Frontal cortex (tissue), 4 donors: Measurements from ENCODE around the gene KCNG1. TPM values are rescaled to one million over a fixed set of nuclear protein-coding genes. Genes with fewer than 3 reads are reported as not detected.
"Not testable (repeated sequence)": the region's sequence is repeated elsewhere in the genome, so short reads cannot be mapped to it uniquely, and the experiment has no call there.

Experiments used
- DNase-seq, 2 donors: peaks; one replicate each; pipeline ENCODE4 v3.0.0; 2012; ENCODE audit warnings: low spot score in 2 of 2
- FAIRE-seq: peaks from 2 replicates; lab custom pipeline; 2012; peaks lifted over from hg19 to GRCh38; lab: Jason Lieb, UNC
- total RNA-seq: library from RNA; depleted of rRNA; stranded (reverse); fragments of >200 nt; gene quantifications from one replicate; pipeline ENCODE4 v1.2.3, GENCODE V29; 2014
- donor health status: control.
- donor health status: control.
- donor health status: control.

KCNG1 gene
- total RNA-seq, 1 donor from 2014 or later, result 22.4 TPM

DNA sequence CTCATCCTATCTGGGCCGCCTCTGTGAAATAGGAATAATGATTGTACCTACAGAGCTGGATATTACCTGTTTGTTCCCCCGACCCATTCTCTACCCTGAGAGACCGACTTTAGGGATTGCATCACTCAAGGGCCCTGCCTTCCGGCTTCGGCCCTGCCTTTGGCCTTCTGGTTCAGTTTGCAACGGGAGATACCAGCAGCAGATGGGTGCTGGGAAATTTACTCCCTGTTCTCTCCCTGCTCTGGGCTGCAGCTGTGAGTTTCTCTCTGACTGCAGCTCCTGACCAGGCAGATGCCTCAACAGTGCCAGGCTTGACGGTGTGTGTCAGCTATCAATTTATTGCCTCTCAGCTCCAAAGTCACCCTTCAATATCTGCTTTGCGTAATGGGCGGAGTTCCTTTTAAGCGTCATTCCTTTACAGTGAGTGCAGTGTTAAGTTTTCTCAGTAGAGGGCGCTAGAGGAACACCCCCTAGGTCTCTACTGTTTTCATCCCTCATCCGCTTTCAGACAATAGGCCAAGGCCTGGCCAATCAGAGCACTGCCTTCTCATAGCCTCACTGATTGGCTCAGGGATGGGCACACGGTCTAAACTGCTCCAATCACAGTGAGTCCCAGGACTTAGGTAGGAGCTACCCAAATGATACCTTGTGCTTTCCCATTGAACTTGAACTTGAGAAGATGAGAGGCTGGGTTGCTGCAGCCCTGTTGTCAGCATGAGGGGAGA lies 30.0 kb downstream of the KCNG1 start:
- no peak for DNase-seq

DNA sequence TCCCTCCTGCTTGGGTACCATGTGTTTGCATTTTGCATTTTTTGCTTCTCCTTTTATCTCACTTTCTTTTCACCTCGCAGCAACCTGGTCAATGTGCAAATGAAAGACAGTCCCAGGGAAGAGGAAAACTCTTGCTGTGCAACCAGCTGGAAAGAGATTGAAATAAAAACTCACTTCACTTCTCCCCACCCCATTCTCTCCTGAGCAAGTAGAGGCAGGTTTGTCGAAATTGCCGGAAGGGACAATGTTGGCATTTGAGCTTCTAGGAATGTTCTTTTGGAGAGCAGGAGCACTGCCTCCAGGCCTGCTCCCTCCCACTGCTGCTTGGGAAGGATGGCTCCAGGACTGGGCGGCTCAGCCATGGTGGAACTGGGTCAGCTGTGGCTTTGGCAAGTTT lies 30.6 kb downstream of the KCNG1 start:
- DNase-seq (no peak), FAIRE-seq (no peak)

More for the DNA sequence above, 30.0 kb downstream of the KCNG1 start:
- no peak for FAIRE-seq

DNA sequence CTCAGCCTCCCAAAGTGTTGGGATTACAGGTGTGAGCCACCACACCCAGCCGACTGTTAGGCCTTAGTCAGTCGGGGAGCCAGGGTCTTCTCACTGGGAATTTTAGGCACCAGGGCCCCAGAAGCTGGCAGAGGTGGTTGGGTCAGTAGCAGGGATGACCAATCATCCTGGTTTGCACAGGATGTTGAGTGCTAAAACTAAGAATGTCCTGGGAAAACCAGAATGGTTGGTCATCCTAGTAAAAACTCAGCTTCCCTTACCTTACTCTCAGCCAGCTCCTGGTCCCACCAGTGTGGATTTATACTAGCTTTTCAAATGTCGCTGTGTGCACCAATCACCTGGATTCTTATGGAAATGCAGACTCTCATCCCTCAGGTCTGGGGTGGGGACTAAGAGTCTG lies 31.8 kb downstream of the KCNG1 start:
- FAIRE-seq (no peak), DNase-seq (no peak)

DNA sequence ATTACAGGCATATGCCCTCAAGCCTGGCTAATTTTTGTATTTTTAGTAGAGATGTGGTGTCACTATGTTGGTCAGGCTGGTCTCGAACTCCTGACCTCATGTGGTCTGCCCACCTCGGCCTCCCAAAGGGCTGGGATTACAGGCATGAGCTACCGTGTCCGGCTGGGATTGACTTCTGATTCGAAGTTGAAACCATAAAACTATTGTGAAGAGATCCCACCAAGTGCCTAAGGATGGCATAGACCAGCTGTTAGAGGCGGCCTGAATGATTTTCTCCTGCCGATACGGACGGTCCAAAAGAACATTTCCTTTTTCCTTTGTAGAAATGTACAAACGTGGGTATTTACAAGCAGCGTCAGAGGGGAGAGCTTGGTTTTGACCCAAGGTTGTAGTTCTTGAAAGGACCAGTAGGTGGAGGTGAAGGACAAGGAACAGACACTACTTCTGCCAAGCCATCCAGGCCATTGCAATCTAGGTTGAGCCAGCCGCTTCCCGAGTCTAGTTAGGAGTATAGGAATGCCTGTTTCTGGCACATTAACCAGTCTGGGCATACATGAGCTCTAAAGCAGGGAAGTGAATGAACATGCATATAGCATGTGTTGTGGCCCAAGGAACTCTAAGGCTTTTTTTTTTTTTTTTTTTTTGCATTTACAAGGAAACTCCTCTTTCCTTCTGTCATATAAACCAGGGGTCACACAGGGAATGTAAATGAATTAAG lies 35.3 kb downstream of the KCNG1 start:
- DNase-seq (peak; percentile 51 to 74), FAIRE-seq (no peak)

DNA sequence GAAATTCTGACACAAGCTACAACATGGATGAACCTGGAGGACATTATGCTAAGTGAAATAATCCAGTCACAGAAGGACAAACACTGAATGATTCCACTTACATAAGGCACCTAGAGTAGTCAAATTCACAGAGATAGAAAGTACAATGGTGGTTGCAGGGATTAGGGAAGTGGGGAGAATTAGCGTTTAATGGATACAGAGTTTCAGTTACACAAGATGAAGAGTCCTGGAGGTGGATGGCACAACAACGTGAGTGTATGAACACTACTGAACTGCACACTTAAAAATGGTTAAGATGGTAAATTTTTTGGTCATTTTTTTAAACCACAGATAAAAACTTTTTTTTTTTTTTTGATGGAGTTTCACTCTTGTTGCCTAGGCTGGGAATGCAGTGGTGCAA lies 39.6 kb downstream of the KCNG1 start:
- no peak for DNase-seq
- FAIRE-seq, result no peak

DNA sequence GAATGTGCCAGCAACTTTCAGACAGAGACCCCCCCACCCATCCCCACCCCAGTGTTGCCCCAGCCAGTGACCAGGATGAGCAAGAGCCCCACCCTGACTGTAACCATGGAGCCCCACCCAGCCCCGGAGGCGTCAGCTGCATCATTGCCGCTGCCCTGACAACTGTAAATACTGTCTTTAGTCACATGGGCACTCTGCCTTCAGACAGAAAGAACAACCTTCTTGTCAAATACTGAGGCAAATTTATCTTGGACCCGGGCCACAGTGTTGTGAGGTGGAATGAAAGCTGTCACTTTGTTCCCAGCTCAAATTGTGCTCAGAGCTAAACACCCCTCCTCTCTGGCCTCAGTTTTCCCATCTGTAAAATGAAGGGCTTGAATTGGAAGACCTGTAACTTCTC lies 40.5 kb downstream of the KCNG1 start:
- no peak for FAIRE-seq
- no peak for DNase-seq

DNA sequence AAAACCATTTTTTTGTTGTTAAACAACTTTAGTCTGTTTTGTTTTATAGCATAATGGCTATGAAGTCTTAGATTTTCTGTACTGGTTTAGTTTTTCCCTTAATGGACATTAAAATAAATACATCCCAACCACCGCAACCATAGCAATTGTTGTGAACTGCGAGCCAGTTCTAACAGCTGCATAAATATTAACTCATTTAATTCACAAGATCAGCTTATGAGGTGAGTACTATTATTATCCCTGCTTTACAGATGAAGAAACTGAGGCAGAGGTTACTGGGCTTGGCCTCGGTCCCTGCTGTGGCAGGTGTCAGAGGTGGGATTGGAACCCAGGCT lies 41.2 kb downstream of the KCNG1 start:
- DNase-seq (no peak), FAIRE-seq (no peak)

DNA sequence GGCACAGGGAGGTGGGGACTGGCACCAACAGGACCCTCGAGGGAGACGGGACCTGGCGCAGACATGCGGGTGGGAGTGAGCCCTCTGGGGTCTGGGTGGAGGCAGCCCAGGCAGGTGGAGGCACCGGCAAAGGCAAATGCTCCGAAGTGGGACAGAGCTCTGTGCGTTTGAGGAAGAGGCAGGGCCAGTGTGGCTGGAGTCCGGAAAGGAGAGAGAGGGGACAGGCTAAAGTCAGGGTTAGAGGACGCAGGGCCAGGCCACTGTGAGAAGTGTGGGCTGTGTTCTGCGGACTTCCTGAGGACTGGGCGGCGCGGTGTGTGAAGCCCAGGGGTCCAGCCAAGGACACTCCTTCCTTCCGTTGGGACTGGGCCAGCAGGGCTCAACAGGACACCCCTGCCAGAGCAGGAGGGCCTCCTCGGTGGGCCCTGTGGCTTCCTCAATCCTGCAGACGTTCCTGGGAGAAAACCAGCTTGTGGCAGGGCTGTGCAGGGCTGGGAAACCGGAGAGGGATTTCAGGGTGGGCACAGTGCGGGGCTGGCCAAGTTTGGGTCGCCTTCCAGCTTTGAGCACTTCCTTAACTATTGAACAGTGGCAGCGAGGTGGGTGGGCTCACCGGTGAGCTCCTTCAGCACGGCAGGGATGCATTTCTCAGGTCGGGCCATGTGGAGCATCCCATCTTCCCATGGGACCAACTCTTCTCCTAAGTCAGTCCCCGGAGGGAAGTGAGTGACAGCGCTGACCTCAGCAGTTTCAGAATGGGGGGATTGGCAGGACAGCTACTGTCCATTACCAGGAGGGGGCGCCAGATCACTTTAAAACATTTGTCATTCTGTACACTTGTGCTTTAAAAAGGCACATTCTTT lies 41.8 kb downstream of the KCNG1 start:
- FAIRE-seq (no peak), DNase-seq (peak in 1 of 2 donors; percentile 68)

DNA sequence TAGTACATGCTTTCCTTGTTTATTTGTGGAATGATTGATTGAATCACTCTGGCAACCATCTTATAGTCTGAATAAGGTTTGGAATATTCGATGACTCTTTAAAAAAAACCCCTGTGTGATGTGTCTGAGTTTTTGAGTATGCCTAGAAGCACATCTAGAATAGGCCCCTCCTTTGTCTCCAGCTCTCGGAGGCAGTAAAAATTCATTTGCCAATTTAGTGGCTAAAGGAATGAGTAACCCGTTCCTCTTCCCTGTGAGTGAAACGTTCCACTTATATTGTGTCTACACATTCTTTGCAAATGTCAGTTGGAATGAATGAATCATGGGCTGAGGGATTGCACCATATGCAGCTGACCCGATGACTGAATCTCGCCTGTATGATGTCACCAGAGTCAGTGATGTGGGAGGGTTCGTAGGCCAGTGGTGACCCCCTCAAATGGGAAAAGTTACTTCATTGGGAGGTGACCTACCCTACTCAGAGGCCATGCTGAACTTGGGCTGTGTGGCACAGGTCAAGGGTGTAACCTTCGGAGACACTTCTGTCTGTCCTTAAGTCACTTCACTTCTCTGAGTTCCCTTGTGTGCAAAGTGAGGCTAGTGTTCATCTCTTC lies 42.7 kb downstream of the KCNG1 start:
- DNase-seq (no peak), FAIRE-seq (no peak)

DNA sequence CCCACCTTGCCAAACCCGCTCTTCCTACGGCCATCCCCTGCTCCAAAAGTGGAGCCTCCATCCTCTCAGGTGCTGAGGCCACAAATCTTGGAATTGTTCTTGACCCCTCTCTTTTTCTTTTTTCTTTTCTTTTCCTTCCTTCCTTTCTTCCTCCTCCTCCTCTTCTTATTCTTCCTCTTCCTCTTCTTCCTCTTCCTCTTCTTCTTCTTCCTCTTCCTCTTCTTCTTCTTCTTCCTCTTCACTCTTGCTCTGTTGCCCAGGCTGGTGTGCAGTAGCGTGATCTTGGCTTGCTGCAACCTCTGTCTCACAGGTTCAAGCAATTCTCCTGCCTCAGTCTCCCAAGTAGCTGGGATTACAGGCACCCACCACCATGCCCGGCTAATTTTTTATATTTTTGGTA lies 44.4 kb downstream of the KCNG1 start:
- not testable (repeated sequence) for FAIRE-seq, DNase-seq

DNA sequence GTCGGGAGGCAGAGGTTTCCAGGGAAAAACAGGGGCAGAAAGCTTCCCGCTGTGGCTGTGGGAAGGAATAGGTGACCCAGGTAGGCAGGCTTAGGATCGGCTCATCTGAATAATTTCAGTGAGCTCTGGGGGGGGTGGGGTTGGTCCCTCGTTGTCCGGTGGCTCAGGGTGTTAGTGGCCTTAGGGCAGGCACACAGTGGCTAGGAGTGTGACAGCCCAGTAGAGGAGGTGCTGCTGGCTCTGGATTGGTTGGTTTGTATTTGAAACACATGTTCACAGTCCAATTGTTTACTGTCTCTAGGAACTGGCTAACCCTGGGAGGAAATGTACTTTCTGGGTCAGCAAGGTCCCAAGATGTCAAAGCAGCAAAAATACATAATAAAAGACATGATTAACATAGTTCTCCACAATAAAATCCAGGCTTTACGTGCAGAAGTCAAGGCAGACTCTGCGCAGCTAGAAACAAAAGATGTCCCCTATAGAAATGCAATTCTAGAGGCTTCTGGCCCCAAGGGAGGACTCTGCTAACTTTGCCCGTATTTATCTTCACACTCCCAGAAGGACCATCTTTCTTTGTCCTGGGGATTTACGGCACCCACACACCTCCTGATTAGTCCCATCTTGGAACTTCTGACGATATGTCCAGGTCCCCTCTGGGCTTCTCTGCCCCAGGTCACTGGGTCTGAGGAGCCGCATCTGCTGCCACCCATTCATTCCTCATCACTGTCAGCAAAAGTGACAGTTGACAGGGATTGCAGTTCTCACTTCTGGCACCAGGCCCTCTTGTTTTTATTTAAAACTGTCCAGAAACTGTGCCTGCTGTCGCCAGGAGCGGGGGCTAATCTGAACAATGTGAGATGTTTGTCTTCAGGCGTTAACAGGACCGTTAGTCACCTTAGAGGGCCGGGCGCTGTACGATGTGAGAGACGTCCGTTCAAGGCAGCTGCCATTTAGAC lies 45.6 kb downstream of the KCNG1 start:
- DNase-seq, result no peak
- FAIRE-seq, result no peak

DNA sequence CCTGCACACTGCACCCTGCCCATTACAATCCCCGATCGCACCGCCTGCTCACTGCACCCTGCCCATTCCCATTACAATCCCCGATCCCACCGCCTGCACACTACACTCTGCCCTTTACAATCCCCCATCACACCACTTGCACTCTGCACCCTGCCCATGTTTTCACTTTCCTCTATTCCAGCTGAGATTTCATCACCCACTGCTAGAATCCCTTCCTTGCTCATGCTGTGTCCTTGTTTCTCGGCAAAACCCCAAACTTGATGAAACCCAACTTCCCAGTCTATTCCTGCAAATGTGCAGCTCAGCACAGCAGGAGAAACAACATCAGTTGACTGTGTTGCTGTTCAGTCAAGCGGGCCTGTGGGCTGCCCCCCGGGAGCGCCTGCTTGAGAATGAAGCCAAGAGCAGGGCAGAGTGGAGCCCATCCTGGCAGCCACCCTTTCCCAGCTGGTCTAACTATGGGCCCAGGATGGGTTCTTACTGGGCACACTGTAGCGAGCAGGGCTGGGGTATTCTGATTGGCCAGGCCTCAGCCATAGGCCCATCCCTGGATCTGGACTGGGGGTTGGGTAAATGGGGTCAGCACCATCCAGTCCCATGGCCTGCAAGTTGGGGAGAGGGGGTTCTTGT lies 47.1 kb downstream of the KCNG1 start:
- DNase-seq, result no peak
- no peak for FAIRE-seq

DNA sequence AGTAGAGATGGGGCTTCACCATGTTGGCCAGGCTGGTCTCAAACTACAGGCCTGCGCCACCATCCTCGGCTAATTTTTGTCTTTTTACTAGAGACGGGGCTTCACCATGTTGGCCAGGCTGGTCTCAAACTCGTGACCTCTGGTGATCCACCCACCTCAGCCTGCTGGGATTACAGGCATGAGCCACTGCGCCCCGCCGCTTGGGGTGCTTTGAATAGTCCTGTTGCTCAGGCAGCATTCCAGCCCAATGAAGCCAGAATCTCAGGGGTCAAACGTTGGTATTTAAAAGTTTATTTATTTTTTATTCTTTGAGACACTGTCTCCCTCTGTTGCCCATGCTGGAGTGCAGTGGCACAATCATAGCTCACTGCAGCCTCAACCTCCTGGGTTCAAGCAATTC lies 53.0 kb downstream of the KCNG1 start:
- no peak for FAIRE-seq
- no peak for DNase-seq

DNA sequence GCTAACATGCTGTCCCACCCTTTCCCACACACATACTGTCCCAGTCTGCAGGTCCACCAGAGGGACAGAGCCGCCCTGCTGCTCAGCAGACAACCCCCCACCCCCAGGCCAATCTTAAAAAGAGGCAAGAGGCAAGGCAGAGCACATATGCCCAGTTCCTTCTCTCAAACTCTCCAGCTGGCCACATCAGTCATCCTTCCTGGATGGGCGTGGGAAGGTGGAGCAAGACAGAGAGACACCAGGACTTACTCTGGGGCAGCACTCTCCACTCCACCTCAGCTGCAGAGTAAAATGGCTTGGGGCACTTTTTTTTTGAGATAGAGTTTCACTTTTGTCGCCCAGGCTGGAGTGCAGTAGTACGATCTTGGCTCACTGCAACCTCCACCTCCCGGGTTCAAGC lies 53.5 kb downstream of the KCNG1 start:
- no peak for FAIRE-seq
- no peak for DNase-seq

DNA sequence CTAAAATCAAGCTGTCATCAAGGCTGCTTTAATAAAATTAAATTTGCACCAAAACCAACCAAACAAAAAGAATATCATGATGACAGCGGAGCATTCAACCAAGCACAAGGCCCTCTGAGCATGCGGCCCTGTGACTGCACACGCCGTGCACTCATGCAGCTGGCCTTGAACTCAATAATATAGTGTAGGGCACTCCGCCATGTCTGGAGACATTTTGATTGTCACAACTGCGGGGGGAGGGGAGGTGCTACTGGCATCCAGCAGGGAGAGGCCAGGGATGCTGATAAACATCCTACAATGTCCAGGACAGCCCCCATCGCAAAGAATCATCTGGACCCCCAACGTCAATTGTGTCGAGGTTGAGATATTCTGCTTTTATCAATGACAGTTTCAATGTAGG lies 54.6 kb downstream of the KCNG1 start:
- FAIRE-seq, result no peak
- DNase-seq, result no peak

DNA sequence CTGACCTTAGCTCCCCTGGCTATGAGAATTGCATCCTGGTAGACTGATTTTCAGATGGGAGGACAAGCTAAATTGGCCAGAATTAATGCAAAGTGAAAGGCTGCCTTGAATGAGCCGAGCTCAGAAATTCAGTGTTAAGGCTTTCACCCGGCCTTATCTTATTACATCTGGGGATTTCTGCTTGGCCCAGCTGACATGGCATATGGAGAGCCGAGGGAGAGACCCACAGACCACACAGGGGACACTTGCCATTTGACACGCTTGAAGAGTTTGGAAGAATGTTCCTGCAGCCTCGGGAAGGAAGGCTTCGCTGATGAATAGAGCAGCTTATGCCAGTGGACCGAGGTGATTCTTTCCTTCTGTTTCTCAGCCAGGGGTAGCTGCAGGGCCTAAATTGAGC lies 55.3 kb downstream of the KCNG1 start:
- FAIRE-seq (no peak), DNase-seq (no peak)

DNA sequence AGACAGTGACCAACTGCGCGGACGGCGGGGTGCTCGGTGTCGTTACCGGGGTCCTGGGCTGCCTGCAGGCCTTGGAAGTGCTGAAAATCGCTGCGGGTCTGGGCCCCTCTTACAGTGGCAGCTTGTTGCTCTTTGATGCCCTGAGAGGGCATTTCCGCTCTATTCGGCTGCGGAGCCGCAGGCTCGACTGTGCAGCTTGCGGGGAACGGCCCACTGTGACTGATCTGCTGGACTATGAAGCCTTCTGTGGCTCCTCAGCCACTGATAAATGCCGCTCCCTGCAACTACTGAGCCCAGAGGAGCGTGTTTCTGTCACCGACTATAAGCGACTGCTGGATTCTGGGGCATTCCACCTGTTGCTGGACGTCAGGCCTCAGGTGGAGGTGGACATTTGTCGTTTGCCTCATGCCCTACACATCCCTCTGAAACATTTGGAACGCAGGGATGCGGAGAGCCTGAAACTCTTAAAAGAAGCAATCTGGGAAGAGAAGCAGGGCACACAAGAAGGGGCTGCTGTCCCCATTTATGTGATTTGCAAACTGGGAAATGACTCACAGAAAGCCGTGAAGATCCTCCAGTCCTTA lies 63.3 kb downstream of the KCNG1 start:
- DNase-seq (no peak), FAIRE-seq (no peak)
